ENCODE measurements around the gene CABP2. TPM values are rescaled to one million over a fixed set of nuclear protein-coding genes. Genes with fewer than 3 reads are reported as not detected.

Gene CABP2
- total and polyA plus RNA-seq, 10 of the 15 experiments (the other 5 are each of a cell fraction or from before 2014, with no cell fraction given), result not detected

DNA sequence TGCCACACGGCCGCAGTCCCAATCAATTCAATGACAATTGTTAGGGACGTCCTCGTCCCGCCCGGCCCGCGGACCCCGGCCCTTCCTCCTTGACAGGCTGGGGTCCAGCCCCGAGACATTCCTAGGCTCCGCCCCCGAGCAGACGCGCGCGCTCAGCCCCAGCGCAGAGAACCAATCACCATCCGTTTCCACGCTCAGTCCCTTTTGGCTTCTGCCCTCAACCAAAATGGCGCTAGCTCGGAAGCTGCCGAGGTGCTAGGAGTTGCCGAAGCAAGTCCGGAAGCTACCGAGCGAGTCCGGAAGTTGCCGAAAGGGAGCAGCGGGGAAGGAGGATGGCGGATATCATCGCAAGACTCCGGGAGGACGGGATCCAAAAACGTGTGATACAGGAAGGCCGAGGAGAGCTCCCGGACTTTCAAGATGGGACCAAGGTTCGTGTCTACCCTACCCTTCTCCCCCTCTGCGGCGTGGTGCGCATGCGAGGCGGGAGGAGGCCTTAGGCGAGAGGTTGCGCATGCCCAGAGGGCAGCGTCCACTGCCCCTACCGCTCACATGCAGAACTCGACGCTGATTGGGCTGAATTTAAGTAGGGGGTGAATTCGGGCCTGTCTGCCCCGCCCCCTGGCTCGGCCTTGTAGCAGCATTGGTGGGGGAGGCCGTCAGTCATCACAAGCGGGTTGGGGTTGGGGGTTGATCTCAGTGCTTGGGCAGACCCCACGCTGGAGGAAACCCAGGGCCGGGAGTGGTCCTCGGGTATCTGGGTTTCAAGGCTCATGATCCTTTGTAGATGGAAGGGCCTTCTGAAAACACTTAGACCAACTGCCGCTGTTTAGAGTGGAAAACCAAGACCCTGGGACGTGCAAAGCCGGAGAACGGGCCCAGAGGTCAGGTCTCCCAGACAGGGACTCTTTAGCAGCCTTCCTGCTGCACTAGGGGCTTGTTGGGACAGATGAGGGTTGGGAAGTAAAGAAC lies 40.1 kb downstream of the CABP2 start, which contains the start of gene AIP (continued):
- TF ChIP-seq SMAD5 (IDR thresholded peaks at IDR 0.05; ENCODE audit: low read depth) (peak; percentile 67; the same call in 1 of the 2 replicates), PAX8 (IDR thresholded peaks at IDR 0.05) (no peak), ATF7 (IDR thresholded peaks at IDR 0.05; ENCODE audit: low read depth) (no peak), RUNX3 (IDR thresholded peaks at IDR 0.05; ENCODE audit: low read length) (no peak), MTA3 (IDR thresholded peaks at IDR 0.05; ENCODE audit: borderline replicate concordance, low read length) (no peak), MYB (IDR thresholded peaks at IDR 0.05; ENCODE audit: borderline replicate concordance, low read depth, low read length) (no peak), STAT3 (IDR thresholded peaks at IDR 0.05; ENCODE audit: low read depth, low read length) (no peak), PRDM15 (CRISPR knock-in tag; IDR thresholded peaks at IDR 0.05) (no peak), KLF5 (IDR thresholded peaks at IDR 0.05; ENCODE audit: partially characterized antibody) (peak; percentile 79), NBN (IDR thresholded peaks at IDR 0.05) (peak; percentile 58), ZNF384 (IDR thresholded peaks at IDR 0.05; ENCODE audit: borderline replicate concordance, low read depth, low read length) (no peak), WRNIP1 (IDR thresholded peaks at IDR 0.05; ENCODE audit: borderline replicate concordance, low read depth, low read length) (no peak), DPF2 (IDR thresholded peaks at IDR 0.05) (peak; percentile 83), TBL1XR1 (IDR thresholded peaks at IDR 0.05; ENCODE audit: low read depth, low read length) (peak; percentile 44; the same call in 1 of the 2 replicates), NR2C1 (IDR thresholded peaks at IDR 0.05) (no peak), JUNB (IDR thresholded peaks at IDR 0.05) (no peak), EZH2 (IDR thresholded peaks at IDR 0.05; ENCODE audit: borderline replicate concordance, control insufficient read depth, low read depth, low read length) (no peak), IKZF2 (IDR thresholded peaks at IDR 0.05) (no peak), MYC (IDR thresholded peaks at IDR 0.05; ENCODE audit: insufficient read depth, insufficient read length, insufficient replicate concordance, low read length, severe bottlenecking) (no peak), PAX5 (IDR thresholded peaks at IDR 0.05; ENCODE audit: borderline replicate concordance, low read depth, low read length) (no peak), NFXL1 (IDR thresholded peaks at IDR 0.05; ENCODE audit: borderline replicate concordance) (no peak)
- TF ChIP-seq, protein P1, sequence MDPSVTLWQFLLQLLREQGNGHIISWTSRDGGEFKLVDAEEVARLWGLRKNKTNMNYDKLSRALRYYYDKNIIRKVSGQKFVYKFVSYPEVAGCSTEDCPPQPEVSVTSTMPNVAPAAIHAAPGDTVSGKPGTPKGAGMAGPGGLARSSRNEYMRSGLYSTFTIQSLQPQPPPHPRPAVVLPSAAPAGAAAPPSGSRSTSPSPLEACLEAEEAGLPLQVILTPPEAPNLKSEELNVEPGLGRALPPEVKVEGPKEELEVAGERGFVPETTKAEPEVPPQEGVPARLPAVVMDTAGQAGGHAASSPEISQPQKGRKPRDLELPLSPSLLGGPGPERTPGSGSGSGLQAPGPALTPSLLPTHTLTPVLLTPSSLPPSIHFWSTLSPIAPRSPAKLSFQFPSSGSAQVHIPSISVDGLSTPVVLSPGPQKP (IDR thresholded peaks at IDR 0.05; ENCODE audit: low read depth, low read length), result peak; percentile 73
- TF ChIP-seq, protein P2, sequence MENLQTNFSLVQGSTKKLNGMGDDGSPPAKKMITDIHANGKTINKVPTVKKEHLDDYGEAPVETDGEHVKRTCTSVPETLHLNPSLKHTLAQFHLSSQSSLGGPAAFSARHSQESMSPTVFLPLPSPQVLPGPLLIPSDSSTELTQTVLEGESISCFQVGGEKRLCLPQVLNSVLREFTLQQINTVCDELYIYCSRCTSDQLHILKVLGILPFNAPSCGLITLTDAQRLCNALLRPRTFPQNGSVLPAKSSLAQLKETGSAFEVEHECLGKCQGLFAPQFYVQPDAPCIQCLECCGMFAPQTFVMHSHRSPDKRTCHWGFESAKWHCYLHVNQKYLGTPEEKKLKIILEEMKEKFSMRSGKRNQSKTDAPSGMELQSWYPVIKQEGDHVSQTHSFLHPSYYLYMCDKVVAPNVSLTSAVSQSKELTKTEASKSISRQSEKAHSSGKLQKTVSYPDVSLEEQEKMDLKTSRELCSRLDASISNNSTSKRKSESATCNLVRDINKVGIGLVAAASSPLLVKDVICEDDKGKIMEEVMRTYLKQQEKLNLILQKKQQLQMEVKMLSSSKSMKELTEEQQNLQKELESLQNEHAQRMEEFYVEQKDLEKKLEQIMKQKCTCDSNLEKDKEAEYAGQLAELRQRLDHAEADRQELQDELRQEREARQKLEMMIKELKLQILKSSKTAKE (IDR thresholded peaks at IDR 0.05; ENCODE audit: low read depth, poor library complexity, severe bottlenecking), result no peak
